Mesendoderm (in vitro differentiated cells): ENCODE data around the gene ITGA11.

Source experiments
- DNase-seq: peaks from one replicate; pipeline ENCODE4 v3.0.0; 2013
- H2AK5ac ChIP-seq: 2 replicates; pipeline ENCODE4 v1.6.1; 2013; ENCODE audit warnings: low read length, inconsistent platforms
- H2BK120ac ChIP-seq: 2 replicates; pipeline ENCODE4 v1.6.1; 2013; ENCODE audit warnings: low read depth, mild to moderate bottlenecking, low read length, moderate library complexity, mixed read lengths
- H2BK15ac ChIP-seq: replicated peaks from 2 replicates; pipeline ENCODE4 v1.6.1; 2013; ENCODE audit warnings: low read depth, mild to moderate bottlenecking, moderate library complexity
- H2BK5ac ChIP-seq: 2 replicates; pipeline ENCODE4 v1.6.1; 2013; ENCODE audit warnings: low read length, inconsistent platforms
- H3K18ac ChIP-seq: 2 replicates; pipeline ENCODE4 v1.6.1; 2013; ENCODE audit warnings: mild to moderate bottlenecking, low read length, mixed read lengths
- H3K23ac ChIP-seq: one replicate; pipeline ENCODE4 v1.6.1; 2013; ENCODE audit warnings: low read length
- H3K27ac ChIP-seq: 2 replicates; pipeline ENCODE4 v1.5.1; 2013; ENCODE audit warnings: low read depth, mild to moderate bottlenecking, inconsistent platforms, low read length, moderate library complexity
- H3K27me3 ChIP-seq: 2 replicates; pipeline ENCODE4 v1.6.1; 2013; ENCODE audit warnings: low read length, control low read depth, mild to moderate bottlenecking, inconsistent platforms; ENCODE audit not compliant: insufficient read depth, poor library complexity
- H3K36me3 ChIP-seq: 2 replicates; pipeline ENCODE4 v1.6.1; 2013; ENCODE audit warnings: low read length, inconsistent platforms; ENCODE audit not compliant: control insufficient read depth, insufficient read depth
- H3K4ac ChIP-seq: one replicate; pipeline ENCODE4 v1.6.1; 2013; ENCODE audit warnings: low read depth, mild to moderate bottlenecking, low read length, moderate library complexity
- H3K4me1 ChIP-seq: 2 replicates; pipeline ENCODE4 v1.6.1; 2013; ENCODE audit warnings: low read depth, low read length, inconsistent platforms; ENCODE audit not compliant: control insufficient read depth
- H3K4me2 ChIP-seq: 2 replicates; pipeline ENCODE4 v1.6.1; 2013; ENCODE audit warnings: low read length
- H3K4me3 ChIP-seq: 2 replicates; pipeline ENCODE4 v1.5.1; 2013; ENCODE audit warnings: mild to moderate bottlenecking, low read length
- H3K56ac ChIP-seq: one replicate; pipeline ENCODE4 v1.6.1; 2013; ENCODE audit warnings: low read length
- H3K79me1 ChIP-seq: 2 replicates; pipeline ENCODE4 v1.6.1; 2013; ENCODE audit warnings: low read length, inconsistent platforms
- H3K79me2 ChIP-seq: 2 replicates; pipeline ENCODE4 v1.6.1; 2013; ENCODE audit warnings: mild to moderate bottlenecking, low read length; ENCODE audit not compliant: control insufficient read depth, insufficient read depth
- H3K9ac ChIP-seq: 2 replicates; pipeline ENCODE4 v1.6.1; 2013; ENCODE audit warnings: low read length, inconsistent platforms
- H4K5ac ChIP-seq: one replicate; pipeline ENCODE4 v1.6.1; 2013; ENCODE audit warnings: low read length
- H4K8ac ChIP-seq: one replicate; pipeline ENCODE4 v1.6.1; 2013; ENCODE audit warnings: low read depth, mild to moderate bottlenecking, control low read depth, low read length, moderate library complexity
- WGBS: extraction: QIAGEN DNeasy Blood & Tissue Kit; methylation state at CpG from one replicate; pipeline ENCODE4 v1.1.7; 2013; ENCODE audit warnings: low lambda C conversion rate, missing lambda C conversion rate; ENCODE audit not compliant: insufficient coverage; ENCODE audit errors: extremely low coverage; 5-methylcytosine and 5-hydroxymethylcytosine counted together

Gene ITGA11

DNA sequence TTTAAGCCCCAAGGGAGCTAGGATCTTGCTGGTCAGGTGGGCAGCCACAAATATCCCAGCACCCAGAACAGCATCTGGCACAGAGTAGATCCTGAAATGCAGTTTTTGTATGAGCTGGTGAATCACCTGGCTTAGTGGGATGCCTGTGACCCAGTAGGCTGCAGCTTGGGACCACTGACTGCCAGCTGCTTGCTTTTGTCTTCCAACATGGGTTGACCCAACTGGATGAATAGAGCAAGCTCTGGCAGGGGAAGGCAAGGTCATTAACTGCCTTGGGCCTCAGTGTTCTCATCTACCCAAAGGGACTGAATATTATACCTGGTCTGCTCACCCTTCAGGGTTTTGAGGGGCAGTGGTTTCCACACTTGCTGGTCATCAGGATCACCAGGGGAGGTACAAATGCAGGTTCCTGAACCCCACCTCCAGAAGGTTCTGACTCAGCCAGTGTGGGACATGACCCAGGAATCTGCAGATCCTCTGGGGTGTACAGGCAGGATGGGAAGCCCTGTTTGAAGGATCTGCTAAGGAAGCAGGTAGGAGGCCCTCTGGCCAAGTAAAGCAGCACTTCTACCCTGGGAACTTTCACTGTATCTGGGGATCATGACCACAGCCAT, 55.4 kb downstream of the ITGA11 start:
- Histone ChIP-seq H4K8ac (no peak overlapping the region), H2BK15ac (no peak overlapping the region), H3K4me1 (no peaks in the 10 kb centered on the region), H3K79me2 (no peaks in the 10 kb centered on the region), H3K4ac (no peak overlapping the region), H4K5ac (no peak overlapping the region), H3K4me2 (no peak overlapping the region), H3K56ac (no peak overlapping the region), H3K23ac (no peak overlapping the region), H3K27me3 (no peaks in the 10 kb centered on the region), H2AK5ac (no peak overlapping the region), H2BK120ac (no peak overlapping the region), H3K18ac (no peak overlapping the region), H2BK5ac (no peak overlapping the region), H3K36me3 (no peaks in the 10 kb centered on the region), H3K79me1 (no peaks in the 10 kb centered on the region), H3K4me3 (no peak overlapping the region), H3K27ac (no peak overlapping the region), H3K9ac (no peak overlapping the region)
- DNase-seq = no peak

DNA sequence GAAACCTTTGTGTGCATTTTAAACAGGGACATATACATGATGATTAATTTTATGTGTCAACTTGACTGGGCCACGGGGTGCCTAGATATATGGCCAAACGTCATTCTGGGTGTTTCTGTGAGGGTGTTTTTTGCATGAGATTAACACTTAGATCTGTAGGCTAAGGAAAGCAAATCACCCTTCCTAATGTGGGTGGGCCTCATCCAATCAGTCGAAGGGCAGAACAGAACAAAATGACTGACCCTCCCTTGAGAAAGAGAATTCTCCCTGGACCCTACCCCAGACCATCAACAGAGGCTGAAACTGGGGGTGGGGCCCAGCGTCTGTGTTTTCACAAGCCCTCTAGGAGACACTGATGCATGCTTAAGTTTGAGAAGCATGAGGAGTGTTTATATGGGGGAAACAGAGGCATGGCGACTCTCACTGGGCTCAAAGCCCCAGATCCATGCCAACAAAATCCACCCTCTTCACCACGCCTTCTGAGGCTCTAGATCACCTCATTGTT, 56.2 kb downstream of the ITGA11 start:
- WGBS = no CpG with 5 or more reads among the region's 6 CpGs
- H2BK120ac ChIP-seq = no peak overlapping the region
- no peak overlapping the region for H4K8ac ChIP-seq
- H3K79me1 ChIP-seq = no peaks in the 10 kb centered on the region
- H3K79me2 ChIP-seq = no peaks in the 10 kb centered on the region
- H3K4me1 ChIP-seq = no peaks in the 10 kb centered on the region
- no peak overlapping the region for H3K9ac ChIP-seq
- H3K56ac ChIP-seq = no peak overlapping the region
- no peak for DNase-seq
- no peak overlapping the region for H4K5ac ChIP-seq
- no peak overlapping the region for H2BK15ac ChIP-seq
- no peaks in the 10 kb centered on the region for H3K36me3 ChIP-seq
- H3K4me3 ChIP-seq = no peak overlapping the region
- no peak overlapping the region for H3K4me2 ChIP-seq
- no peak overlapping the region for H2BK5ac ChIP-seq
- H3K23ac ChIP-seq = no peak overlapping the region
- no peak overlapping the region for H3K4ac ChIP-seq
- H2AK5ac ChIP-seq = no peak overlapping the region
- no peak overlapping the region for H3K18ac ChIP-seq
- no peaks in the 10 kb centered on the region for H3K27me3 ChIP-seq
- no peak overlapping the region for H3K27ac ChIP-seq

DNA sequence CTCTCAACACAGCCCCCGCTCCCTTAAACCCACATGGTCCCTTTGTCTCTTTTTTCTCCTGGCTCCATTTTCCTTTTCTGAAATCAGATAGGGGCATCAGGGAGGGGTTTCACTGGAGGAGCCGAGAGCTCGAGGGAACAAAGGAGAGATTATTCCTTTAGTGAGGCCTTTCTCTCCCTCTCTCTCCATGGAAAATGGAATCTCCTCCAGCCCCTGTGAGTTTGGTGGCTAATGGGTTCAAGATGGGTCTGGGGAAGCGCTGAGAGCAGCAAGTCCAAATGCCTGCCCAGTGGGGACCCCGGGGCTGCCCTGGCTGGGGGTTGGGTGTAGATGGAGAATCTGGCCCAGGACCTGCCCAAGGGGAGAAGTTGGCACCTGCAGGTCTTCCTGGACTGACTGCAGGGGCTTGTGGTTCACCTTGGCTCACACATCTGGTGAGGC, 56.8 kb downstream of the ITGA11 start:
- no peak overlapping the region for H2BK5ac ChIP-seq
- H3K4me2 ChIP-seq = no peak overlapping the region
- no peaks in the 10 kb centered on the region for H3K79me2 ChIP-seq
- no peaks in the 10 kb centered on the region for H3K79me1 ChIP-seq
- no peak overlapping the region for H2AK5ac ChIP-seq
- no peak for DNase-seq
- H3K56ac ChIP-seq = no peak overlapping the region
- no peak overlapping the region for H3K4ac ChIP-seq
- no peaks in the 10 kb centered on the region for H3K27me3 ChIP-seq
- no peak overlapping the region for H3K23ac ChIP-seq
- no peak overlapping the region for H3K18ac ChIP-seq
- H3K36me3 ChIP-seq = no peaks in the 10 kb centered on the region
- WGBS = no CpG with 5 or more reads among the region's 5 CpGs
- no peak overlapping the region for H4K8ac ChIP-seq
- H4K5ac ChIP-seq = no peak overlapping the region
- H3K27ac ChIP-seq = no peak overlapping the region
- H3K9ac ChIP-seq = no peak overlapping the region
- no peak overlapping the region for H3K4me3 ChIP-seq
- no peaks in the 10 kb centered on the region for H3K4me1 ChIP-seq
- no peak overlapping the region for H2BK15ac ChIP-seq
- no peak overlapping the region for H2BK120ac ChIP-seq

DNA sequence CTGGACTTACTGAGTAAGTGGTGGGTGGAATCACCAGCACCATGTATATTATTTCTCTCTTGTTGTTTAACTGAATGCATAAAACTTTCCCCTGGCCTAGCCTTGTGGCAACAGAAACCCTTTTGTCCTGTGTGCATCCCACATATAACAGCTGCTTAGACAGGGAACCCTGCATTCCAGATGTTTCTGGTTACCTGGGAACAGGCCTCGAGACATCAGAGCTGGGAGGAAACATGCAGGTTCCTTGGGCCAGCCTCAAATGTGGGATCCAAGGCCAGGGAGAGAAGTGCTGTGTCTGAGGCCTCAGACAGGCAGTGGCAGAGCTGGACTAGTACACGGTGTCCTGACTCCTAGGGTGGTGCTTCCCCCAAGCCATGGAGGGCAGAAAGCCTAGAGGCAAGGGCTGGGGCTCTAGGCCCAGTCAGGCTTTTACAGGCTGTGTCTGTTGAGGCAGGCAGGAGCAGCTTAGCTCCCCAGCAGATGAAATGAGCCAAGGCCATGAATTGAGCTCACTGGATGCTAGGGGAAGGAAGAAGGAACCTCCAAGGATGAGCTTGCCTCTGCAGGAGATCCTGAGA, 57.7 kb downstream of the ITGA11 start:
- Histone ChIP-seq H3K9ac (no peak overlapping the region), H3K36me3 (no peaks in the 10 kb centered on the region), H3K4me2 (no peak overlapping the region), H2BK120ac (no peak overlapping the region), H3K18ac (no peak overlapping the region), H3K4me1 (no peaks in the 10 kb centered on the region), H2BK15ac (no peak overlapping the region), H4K5ac (no peak overlapping the region), H3K4ac (no peak overlapping the region), H4K8ac (no peak overlapping the region), H3K79me1 (no peaks in the 10 kb centered on the region), H3K4me3 (no peak overlapping the region), H2BK5ac (no peak overlapping the region), H3K79me2 (no peaks in the 10 kb centered on the region), H3K23ac (no peak overlapping the region), H3K56ac (no peak overlapping the region), H3K27ac (no peak overlapping the region), H2AK5ac (no peak overlapping the region), H3K27me3 (no peaks in the 10 kb centered on the region)
- no peak for DNase-seq
- WGBS = no CpG with 5 or more reads among the region's 2 CpGs

DNA sequence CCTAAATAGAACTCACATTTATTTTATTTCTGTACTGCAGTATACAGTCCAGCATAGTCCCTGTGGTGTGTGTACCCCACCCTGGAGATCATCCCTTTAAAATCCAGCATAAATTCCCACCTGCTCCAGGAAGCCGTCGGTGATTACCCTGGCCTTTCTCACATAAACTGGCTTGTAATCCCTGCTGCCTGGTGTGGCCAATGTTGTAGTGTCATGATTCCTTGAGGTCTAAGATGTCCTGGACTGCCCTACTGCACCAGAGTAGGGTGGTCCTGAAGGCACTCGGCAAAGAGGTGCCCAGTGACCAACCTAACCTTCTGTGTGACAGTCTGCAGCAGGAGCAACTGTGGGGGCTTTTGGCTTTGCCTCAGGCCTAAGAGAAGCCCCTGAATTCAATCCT, 58.9 kb downstream of the ITGA11 start:
- Histone ChIP-seq H3K56ac (no peak overlapping the region), H2BK15ac (no peak overlapping the region), H3K27me3 (no peaks in the 10 kb centered on the region)

More for the DNA sequence above, 58.9 kb downstream of the ITGA11 start:
- H2BK5ac ChIP-seq = no peak overlapping the region
- no peaks in the 10 kb centered on the region for H3K79me2 ChIP-seq
- no peaks in the 10 kb centered on the region for H3K79me1 ChIP-seq
- no peak overlapping the region for H3K9ac ChIP-seq
- no peak overlapping the region for H3K4me2 ChIP-seq
- H3K4me1 ChIP-seq = no peaks in the 10 kb centered on the region
- H3K23ac ChIP-seq = no peak overlapping the region
- H4K8ac ChIP-seq = no peak overlapping the region
- no peak overlapping the region for H2AK5ac ChIP-seq
- no peak overlapping the region for H3K18ac ChIP-seq
- no peak overlapping the region for H3K4ac ChIP-seq
- H2BK120ac ChIP-seq = no peak overlapping the region
- no peaks in the 10 kb centered on the region for H3K36me3 ChIP-seq
- no peak overlapping the region for H3K27ac ChIP-seq
- DNase-seq = no peak
- no peak overlapping the region for H4K5ac ChIP-seq
- no peak overlapping the region for H3K4me3 ChIP-seq
- WGBS = no CpG with 5 or more reads among the region's 3 CpGs
